RCC 7860 (cell line): ENCODE data around the gene SPTLC3.

ENCODE experiments used
- DNase-seq: peaks from one replicate; pipeline ENCODE4 v3.0.0-alpha.2; 2015; ENCODE audit warnings: low spot score
- FAIRE-seq: peaks from 2 replicates; lab custom pipeline; 2012; peaks lifted over from hg19 to GRCh38; lab: Jason Lieb, UNC

The SPTLC3 gene

DNA sequence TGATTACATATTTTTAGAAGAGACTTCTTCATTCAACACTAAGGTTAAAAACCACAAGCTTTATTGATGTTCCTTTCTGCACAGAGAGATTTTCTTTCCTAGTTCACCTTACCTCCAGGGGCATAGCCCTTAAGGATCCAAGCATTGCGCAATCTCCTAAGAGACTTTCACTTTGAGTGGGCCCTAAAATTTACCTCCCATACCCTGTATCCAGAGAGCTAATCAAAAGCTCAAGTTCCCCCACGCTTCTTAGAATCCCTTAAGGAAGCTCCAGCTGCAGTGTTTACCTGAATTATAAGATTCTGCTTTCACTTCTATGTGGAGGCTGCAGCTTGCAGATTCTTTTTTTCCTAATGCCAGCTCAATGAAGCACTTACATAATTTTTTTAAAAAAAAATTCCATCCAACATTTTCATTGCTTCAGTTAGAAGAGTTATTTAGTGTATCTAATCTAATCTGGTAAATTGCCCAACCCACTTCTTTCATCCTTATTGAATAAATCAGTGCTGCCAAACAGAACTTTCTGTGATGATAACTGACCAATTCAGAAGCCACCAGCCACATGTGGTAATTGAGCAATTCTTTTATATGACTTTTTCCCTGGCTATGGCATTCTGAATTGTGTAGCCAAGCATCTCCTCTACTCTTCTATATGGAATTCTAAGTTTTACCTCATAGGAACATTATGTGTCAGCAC is 24.6 kb upstream of the SPTLC3 start:
- DNase-seq (no peak), FAIRE-seq (no peak)

DNA sequence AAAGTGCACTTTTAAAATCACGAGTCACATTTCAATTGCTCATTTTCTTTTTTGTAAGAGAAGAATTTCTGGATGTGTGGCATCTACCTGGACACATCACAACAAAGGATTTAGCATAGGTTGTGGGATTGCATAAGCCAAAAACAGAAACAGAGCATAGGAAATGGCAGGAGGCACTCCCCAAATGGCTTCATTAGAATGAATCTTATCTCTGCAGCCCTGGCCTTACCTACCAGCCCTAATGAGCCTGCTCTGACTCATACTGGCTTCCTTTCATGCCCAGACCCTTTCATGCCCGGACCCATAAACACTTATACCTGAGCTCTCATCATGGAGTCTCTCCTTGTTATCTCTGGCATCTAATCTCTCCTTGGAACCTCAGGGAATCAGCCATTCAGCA is 23.9 kb upstream of the SPTLC3 start:
- DNase-seq (no peak), FAIRE-seq (no peak)

- FAIRE-seq (no peak), DNase-seq (no peak)
These were observed 21.5 kb upstream of the SPTLC3 start for GRCh38 chr20:12987261-12987660.

DNA sequence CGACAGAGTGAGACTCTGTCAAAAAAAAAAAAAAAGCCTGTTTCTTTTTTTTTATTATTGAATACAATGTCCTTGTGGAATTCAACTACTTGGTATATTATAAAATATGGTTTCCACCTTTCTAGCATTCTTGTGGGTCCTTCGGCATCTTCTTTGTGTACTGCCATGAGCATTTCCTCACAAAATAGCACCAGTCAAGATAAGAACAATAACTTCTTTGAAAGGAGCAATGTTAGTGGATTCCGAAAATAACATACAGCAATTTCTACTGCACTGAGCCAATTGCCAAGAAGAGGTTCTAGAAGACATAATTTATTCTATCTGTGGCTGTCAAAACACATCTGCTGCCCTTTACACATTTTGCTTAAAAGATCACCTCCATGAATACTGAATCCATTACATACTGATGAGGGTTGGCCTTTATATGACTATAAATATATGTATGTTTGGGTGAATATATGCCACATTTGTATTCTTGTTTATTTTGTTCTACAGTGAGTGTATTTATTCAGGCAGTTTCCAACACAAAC is 19.1 kb upstream of the SPTLC3 start:
- DNase-seq (no peak), FAIRE-seq (no peak)

DNA sequence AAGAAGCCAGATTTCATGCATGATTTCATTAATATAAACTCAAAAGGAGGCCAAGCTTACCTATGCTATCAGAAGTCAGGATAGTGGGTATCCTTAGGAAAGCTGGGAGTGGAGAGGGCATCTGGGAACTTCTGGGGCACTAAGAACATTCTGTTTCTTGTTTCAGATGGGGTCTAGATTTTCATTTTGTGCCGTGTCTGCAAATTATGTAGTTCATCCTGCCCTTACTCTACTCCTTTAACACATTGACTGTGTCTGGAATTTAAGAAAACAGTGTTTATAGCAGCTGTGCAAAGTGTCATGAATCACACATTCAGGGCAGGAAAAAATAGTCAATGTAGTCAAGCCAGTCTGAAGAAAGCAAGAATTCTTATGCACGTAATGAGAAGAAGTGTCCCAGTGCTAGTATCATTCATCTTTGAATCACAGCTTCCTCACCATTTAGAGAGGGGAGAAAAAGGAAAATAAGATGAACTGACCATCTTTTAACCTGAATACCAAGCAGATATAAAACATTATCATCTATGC is 11.6 kb upstream of the SPTLC3 start:
- DNase-seq (no peak), FAIRE-seq (no peak)

GRCh38 chr20:12998046-12998445 is 10.7 kb upstream of the SPTLC3 start:
- DNase-seq (no peak), FAIRE-seq (no peak)

DNA sequence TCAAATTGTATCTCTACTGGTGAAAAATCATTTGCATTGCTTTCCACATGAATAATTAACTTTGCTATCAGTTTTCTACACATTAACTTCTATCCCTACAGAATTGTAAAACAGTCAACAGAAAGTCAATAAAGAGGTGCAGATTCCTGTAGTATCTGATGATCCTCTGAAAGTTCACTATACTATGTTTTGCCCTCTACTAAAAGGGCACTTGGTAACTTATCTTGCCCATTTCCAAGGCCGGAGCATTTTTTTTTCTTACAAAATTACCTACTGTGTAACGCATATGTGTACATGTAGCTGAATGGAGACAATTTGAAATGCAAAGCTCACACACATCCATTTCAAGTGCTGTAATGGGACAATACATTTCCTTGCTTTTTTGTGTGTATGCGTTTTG is 9.6 kb upstream of the SPTLC3 start:
- FAIRE-seq, result no peak
- DNase-seq, result no peak

- FAIRE-seq (no peak), DNase-seq (no peak)
These were observed 6.5 kb upstream of the SPTLC3 start for GRCh38 chr20:13002251-13002650.

DNA sequence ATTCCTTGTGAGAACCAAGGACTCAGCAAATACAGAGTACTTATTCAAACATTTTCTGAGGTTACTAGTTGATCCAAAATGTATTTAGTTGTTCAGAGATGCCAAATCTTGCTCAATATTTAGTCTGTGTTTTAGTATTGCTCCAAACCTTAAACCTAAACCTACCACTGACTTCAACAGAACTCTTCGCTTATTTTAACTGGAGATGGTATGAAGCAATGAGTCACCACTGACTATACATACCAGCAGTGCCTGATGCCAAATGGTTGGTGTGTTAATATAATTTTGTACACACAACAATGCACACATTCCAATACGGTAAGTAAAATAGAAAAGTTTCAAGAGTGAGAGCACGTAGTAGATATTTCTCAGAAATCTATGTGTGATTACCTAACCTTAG is 1.9 kb upstream of the SPTLC3 start:
- FAIRE-seq, result peak; percentile 51
- no peak for DNase-seq

- FAIRE-seq (no peak), DNase-seq (no peak)
These were observed 1.2 kb upstream of the SPTLC3 start for GRCh38 chr20:13007596-13007995.

DNA sequence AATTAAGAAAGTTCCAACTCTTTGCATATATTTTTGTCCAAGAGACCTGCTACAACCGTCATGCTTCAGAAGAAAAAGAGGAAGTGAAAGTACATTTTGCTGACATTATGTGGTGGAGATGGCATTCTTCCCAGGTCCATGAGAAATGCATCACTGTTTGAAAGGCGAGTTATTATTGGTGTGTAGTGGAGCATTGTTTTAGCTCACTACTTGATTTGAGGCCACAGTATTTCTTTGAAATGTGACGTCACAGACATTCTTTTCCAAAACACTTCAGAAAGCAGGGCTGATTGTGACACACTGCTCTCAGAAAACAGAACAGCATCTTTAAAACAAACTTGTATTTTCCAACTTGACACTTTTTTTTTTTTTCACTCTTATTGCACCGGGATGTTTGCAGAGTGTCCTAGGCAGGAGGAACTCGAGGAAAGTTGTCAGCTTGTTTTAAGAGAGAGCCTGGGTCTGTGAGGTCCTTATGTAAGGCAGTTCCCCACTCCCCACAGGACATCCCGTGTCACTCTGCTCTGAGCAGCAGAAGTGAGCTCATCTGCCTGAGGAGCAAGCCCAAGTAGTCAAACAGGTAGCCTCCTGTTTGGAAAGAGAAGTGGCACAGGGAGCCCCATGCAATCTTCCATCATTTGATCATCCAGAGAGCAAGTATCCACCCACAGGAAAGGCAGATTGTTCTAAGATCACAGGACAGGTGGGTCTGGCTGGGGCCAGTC is 1.1 kb downstream of the SPTLC3 start:
- FAIRE-seq, result peak; percentile 93
- peak; percentile 75 for DNase-seq

DNA sequence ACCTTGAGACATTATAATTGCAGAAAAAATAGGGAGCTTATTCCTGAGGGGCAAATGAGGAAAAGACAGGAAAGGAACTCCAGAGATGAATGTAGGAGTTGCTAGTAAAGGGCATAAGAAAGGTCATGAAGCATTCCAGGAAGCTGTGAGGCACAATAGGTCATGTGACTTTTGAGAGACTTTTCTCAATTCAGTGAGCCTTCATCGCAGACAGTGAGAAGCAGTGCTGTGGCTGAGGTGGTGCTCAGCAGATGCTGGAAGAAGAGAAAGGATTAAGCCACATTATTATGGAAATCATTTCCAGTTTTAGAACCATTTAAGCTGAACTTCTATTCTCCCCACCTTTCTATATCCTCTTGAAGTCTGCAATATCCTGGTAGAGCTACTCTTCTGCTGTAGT is 4.1 kb downstream of the SPTLC3 start:
- FAIRE-seq (no peak), DNase-seq (no peak)

DNA sequence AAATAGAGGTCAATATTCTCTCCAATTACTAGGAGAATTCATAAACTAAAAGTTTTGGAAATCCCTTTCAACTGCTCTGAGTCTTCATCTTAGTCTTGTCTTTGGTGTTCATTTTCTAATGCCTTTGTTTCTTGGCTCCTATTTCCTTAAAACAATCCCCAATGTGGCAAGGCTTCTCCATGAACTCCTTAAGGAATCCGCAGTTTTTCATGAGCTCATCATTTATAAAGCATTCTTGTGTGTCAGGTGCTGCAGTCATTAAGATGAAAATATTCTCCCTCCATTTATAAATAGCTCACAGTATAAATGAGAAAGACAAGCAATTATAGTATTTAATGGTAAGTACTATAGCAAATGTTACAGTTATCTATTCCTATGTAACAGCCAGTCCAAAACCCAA is 4.6 kb downstream of the SPTLC3 start:
- FAIRE-seq, result no peak
- DNase-seq, result no peak

GRCh38 chr20:13017235-13017634 is 8.5 kb downstream of the SPTLC3 start:
- DNase-seq (peak; percentile 27), FAIRE-seq (peak; percentile 15)

- no peak for FAIRE-seq
- no peak for DNase-seq
These were observed 9.2 kb downstream of the SPTLC3 start for GRCh38 chr20:13017883-13018535.

GRCh38 chr20:13021205-13021970 is 12.6 kb downstream of the SPTLC3 start:
- DNase-seq (no peak), FAIRE-seq (no peak)

DNA sequence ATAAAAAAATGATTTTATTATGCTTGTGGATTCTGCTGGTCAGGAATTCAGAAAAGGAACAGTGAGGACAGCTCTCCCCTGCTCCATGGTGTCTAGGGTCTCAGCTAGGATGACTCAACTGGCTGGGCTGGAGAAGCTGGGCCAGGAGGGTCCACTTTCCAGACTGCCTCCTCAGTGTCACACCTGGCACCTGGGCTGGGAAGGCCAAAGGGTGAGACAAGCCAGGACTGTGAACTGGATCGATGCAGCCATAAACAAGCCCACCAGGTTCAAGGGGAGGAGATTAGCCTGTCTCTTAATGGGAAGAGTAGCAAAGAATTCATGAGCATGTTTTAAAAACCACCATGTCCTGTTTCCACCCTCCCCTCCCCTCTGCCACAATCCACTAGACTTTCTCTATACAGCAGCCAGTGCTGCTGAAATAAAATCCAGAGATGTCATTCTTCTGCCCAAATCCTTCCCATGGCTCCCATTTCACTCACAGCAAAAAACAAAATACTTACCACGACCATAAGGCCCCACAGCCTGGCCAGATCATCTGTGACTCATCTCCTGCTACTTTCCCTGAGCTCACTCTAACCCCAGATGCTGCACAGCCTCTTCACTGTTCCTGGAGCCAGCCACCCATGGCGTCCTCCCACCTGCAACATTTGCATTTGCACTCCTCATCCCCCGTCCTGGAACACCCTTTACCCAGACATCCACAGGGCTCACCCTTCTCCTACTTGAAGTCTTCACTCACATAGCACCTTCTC is 13.8 kb downstream of the SPTLC3 start:
- peak; percentile 66 for DNase-seq
- peak; percentile 86 for FAIRE-seq

DNA sequence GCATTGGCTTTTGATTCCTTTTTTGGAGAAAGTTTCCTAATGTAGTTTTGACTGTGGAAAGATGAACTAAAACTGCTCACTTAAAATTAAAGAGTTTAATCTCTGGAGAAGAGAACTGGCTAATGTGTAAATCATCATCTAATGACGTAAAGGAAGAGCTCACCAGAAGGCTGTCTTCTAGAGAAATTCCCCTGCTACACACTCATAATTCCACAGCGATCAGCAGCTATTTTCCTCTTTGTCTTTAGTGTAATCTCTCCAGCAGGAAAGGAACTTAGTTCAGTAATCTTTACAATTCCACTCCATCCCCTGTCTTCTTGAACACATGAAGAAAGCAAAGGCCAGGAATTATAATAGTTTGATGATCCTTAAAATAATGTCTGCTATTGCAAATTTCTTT is 15.8 kb downstream of the SPTLC3 start:
- FAIRE-seq (no peak), DNase-seq (peak; percentile 17)

- FAIRE-seq (no peak), DNase-seq (no peak)
These were observed 16.4 kb downstream of the SPTLC3 start for GRCh38 chr20:13025181-13025580.

- FAIRE-seq, result no peak
- no peak for DNase-seq
These were observed 19.2 kb downstream of the SPTLC3 start for GRCh38 chr20:13028001-13028400.
